Fibroblast of pulmonary artery (primary cell): Measurements from ENCODE around the gene RPS6KL1.

ENCODE experiments used
- DNase-seq: peaks from one replicate; pipeline ENCODE4 v3.0.0-alpha.2; 2010; ENCODE audit warnings: low read depth
- H3K4me3 ChIP-seq: replicated peaks from 2 replicates; pipeline ENCODE4 v1.5.1; 2011; ENCODE audit warnings: low read depth, mild to moderate bottlenecking, control low read depth, low read length, moderate library complexity
- TF ChIP-seq, protein P1 (sequence below): IDR thresholded peaks from 2 replicates; pipeline ENCODE4 v1.5.1; 2011; ENCODE audit warnings: mild to moderate bottlenecking, control low read depth, low read length, inconsistent platforms; ENCODE audit errors: missing control alignments

Gene RPS6KL1

GRCh38 chr14:74912801-74913200 is 10.3 kb downstream of the RPS6KL1 start:
- TF ChIP-seq, protein P1, sequence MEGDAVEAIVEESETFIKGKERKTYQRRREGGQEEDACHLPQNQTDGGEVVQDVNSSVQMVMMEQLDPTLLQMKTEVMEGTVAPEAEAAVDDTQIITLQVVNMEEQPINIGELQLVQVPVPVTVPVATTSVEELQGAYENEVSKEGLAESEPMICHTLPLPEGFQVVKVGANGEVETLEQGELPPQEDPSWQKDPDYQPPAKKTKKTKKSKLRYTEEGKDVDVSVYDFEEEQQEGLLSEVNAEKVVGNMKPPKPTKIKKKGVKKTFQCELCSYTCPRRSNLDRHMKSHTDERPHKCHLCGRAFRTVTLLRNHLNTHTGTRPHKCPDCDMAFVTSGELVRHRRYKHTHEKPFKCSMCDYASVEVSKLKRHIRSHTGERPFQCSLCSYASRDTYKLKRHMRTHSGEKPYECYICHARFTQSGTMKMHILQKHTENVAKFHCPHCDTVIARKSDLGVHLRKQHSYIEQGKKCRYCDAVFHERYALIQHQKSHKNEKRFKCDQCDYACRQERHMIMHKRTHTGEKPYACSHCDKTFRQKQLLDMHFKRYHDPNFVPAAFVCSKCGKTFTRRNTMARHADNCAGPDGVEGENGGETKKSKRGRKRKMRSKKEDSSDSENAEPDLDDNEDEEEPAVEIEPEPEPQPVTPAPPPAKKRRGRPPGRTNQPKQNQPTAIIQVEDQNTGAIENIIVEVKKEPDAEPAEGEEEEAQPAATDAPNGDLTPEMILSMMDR, result no peak

DNA sequence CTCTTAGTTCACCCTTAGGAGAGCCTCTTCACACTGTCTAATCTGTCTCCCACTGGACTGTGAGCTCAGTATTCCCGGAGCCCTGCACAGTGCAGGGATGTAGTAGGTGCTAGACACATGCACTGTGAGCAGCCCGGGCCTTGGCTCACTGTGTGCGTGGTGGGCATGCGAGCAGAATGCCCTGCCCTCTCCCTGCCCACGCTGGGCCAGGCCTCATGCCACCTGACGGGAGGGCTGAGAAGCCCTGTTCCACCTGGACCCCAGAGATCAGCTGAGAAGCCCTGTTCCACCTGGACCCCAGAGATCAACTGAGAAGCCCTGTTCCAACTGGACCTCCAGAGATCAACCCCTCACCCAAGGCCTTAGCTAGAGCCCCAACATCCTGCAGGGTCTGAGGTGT is 10.9 kb downstream of the RPS6KL1 start:
- no peak overlapping the region for H3K4me3 ChIP-seq
- TF ChIP-seq, protein P1, result no peak
- DNase-seq, result no peak

More at GRCh38 chr14:74912801-74913200, 10.3 kb downstream of the RPS6KL1 start:
- no peak overlapping the region for H3K4me3 ChIP-seq
- no peak for DNase-seq

GRCh38 chr14:74911704-74912103 is 11.4 kb downstream of the RPS6KL1 start:
- no peak overlapping the region for H3K4me3 ChIP-seq
- no peak for DNase-seq
- TF ChIP-seq, protein P1, result no peak

DNA sequence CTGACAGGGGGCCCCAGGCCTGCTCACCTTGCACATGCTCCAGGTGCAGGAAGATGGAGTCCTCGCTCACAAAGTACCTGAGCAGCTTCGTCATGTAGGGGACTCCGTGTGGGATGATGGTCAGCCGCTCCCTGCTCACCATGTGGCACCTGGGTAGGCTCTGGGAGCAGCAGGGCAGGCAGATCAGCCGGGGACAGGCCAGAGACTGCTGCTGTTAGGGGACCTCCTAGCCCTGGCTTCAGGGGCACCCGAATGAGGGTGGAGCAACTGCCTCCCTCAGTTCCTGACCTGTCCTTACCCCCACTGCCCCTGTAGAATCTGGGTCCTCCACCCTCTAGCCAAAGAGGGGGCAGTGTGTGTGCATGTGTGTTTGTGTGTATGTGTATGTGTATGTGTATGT is 11.8 kb downstream of the RPS6KL1 start:
- TF ChIP-seq, protein P1, result no peak
- no peak for DNase-seq
- H3K4me3 ChIP-seq, result no peak overlapping the region

GRCh38 chr14:74910556-74910955 is 12.5 kb downstream of the RPS6KL1 start:
- H3K4me3 ChIP-seq, result no peak overlapping the region
- TF ChIP-seq, protein P1, result no peak
- no peak for DNase-seq

GRCh38 chr14:74909911-74910310 is 13.1 kb downstream of the RPS6KL1 start:
- H3K4me3 ChIP-seq, result no peak overlapping the region
- no peak for DNase-seq
- TF ChIP-seq, protein P1, result no peak

DNA sequence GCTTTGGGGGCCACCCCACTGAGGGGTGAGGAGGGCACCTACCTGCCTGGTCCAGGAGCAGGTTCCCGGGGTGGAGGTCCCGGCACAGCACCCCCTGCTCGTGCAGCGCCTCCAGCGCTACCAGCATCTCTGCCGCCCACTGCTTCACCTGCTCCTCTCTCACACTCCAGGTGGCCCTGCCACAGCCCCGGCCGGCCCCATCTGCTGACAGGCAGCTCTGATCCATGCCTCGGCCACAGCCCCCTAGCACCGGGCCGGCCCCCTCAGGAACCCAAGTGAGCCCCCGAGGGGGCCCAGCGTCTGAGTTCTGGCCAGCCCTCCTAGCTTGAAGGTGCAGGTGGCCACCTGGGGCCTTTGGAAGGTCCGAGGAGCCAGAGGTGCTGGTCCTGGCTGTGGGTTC is 13.6 kb downstream of the RPS6KL1 start:
- DNase-seq, result no peak
- H3K4me3 ChIP-seq, result no peak overlapping the region
- TF ChIP-seq, protein P1, result no peak
